Measurements from ENCODE around the gene MBD4.

GRCh38 chr3:129424185-129424841, 15.4 kb downstream of the MBD4 start:
- TF ChIP-seq CTCF (conservative IDR thresholded peaks at IDR 0.05; ENCODE audit: low read depth, low read length) (no peak), EZH2 (IDR thresholded peaks at IDR 0.05; ENCODE audit: low read length, unreplicated experiment) (no peak)
